ENCODE data around the gene CYTH4. TPM values are rescaled to one million over a fixed set of nuclear protein-coding genes. Genes with fewer than 3 reads are reported as not detected.

The CYTH4 gene
- total and polyA plus RNA-seq, 2 of the 13 experiments (the other 11 are each of a cell fraction or from before 2014, with no cell fraction given) = not detected

GRCh38 chr22:37316875-37317371, 34.6 kb downstream of the CYTH4 start (continued):
- TF ChIP-seq ZNF142 (CRISPR knock-in tag; IDR thresholded peaks at IDR 0.05) (no peak), ZBTB39 (CRISPR knock-in tag; IDR thresholded peaks at IDR 0.05) (no peak), PAWR (CRISPR knock-in tag; IDR thresholded peaks at IDR 0.05; ENCODE audit: borderline replicate concordance) (no peak), ZFP36L2 (CRISPR knock-in tag; IDR thresholded peaks at IDR 0.05) (no peak), XRCC5 (optimal IDR thresholded peaks at IDR 0.05; ENCODE audit: low read length) (peak; percentile 69), RAD21 (CRISPR knock-in tag; IDR thresholded peaks at IDR 0.05) (peak; percentile 96), FOSL2 (CRISPR knock-in tag; IDR thresholded peaks at IDR 0.05) (peak; percentile 49; the same call in 1 of the 2 replicates), TEAD3 (CRISPR knock-in tag; optimal IDR thresholded peaks at IDR 0.05; ENCODE audit: borderline replicate concordance) (peak; percentile 53), ERF (CRISPR knock-in tag; IDR thresholded peaks at IDR 0.05) (0 out of 2 replicates have a peak, but pooled peaks have one; percentile 58), ZKSCAN5 (CRISPR knock-in tag; IDR thresholded peaks at IDR 0.05) (no peak), GATAD1 (CRISPR knock-in tag; IDR thresholded peaks at IDR 0.05) (no peak), ZNF687 (CRISPR knock-in tag; IDR thresholded peaks at IDR 0.05) (peak; percentile 48), ZBTB49 (CRISPR knock-in tag; IDR thresholded peaks at IDR 0.05; ENCODE audit: borderline replicate concordance) (no peak), ISL2 (CRISPR knock-in tag; IDR thresholded peaks at IDR 0.05) (no peak), ZNF607 (CRISPR knock-in tag; IDR thresholded peaks at IDR 0.05; ENCODE audit: borderline replicate concordance) (no peak), SMYD3 (CRISPR knock-in tag; IDR thresholded peaks at IDR 0.05) (no peak)
